ENCODE data around the gene TNPO1. TPM values are rescaled to one million over a fixed set of nuclear protein-coding genes. Genes with fewer than 3 reads are reported as not detected.
A peak's percentile ranks its signal among the peaks of the same experiment; 100 is the strongest.

The TNPO1 gene
- total and polyA plus RNA-seq, 9 of the 15 experiments (the other 6 are each of a cell fraction or from before 2014, with no cell fraction given), result 20.8 to 176 (median 97.9) TPM

DNA sequence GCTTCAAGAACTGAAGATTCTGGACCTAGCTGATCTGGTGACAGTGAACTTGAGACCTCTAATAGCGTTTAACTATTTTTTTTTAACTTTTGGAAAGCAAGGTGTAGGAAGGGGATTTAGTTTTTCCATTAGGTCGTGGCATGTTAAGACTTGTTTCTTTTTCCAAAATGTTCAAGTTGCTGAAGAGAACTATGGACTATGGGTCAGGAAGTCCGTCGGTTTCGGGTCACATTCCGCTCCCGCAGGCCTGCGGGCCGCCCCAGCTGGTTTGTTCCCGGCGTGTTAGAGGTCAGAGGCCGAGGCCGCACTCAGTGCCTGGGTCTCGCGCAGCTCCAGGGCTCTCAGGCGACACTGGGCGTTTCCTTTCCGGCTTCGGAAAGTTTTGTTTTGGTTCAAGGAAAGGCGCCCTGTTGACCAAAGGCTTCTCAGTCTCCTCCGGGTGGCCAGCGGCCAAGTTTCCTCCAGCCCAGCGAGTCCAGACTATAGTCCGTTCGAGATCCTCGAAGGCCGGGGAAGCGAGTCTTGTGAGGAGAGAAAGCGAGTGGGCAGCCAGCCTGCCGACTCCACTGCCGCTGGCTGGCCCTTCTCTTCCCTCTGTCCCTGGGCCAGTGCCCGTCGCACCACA is 138.8 kb downstream of the TNPO1 start (continued):
- TF ChIP-seq, protein P1, sequence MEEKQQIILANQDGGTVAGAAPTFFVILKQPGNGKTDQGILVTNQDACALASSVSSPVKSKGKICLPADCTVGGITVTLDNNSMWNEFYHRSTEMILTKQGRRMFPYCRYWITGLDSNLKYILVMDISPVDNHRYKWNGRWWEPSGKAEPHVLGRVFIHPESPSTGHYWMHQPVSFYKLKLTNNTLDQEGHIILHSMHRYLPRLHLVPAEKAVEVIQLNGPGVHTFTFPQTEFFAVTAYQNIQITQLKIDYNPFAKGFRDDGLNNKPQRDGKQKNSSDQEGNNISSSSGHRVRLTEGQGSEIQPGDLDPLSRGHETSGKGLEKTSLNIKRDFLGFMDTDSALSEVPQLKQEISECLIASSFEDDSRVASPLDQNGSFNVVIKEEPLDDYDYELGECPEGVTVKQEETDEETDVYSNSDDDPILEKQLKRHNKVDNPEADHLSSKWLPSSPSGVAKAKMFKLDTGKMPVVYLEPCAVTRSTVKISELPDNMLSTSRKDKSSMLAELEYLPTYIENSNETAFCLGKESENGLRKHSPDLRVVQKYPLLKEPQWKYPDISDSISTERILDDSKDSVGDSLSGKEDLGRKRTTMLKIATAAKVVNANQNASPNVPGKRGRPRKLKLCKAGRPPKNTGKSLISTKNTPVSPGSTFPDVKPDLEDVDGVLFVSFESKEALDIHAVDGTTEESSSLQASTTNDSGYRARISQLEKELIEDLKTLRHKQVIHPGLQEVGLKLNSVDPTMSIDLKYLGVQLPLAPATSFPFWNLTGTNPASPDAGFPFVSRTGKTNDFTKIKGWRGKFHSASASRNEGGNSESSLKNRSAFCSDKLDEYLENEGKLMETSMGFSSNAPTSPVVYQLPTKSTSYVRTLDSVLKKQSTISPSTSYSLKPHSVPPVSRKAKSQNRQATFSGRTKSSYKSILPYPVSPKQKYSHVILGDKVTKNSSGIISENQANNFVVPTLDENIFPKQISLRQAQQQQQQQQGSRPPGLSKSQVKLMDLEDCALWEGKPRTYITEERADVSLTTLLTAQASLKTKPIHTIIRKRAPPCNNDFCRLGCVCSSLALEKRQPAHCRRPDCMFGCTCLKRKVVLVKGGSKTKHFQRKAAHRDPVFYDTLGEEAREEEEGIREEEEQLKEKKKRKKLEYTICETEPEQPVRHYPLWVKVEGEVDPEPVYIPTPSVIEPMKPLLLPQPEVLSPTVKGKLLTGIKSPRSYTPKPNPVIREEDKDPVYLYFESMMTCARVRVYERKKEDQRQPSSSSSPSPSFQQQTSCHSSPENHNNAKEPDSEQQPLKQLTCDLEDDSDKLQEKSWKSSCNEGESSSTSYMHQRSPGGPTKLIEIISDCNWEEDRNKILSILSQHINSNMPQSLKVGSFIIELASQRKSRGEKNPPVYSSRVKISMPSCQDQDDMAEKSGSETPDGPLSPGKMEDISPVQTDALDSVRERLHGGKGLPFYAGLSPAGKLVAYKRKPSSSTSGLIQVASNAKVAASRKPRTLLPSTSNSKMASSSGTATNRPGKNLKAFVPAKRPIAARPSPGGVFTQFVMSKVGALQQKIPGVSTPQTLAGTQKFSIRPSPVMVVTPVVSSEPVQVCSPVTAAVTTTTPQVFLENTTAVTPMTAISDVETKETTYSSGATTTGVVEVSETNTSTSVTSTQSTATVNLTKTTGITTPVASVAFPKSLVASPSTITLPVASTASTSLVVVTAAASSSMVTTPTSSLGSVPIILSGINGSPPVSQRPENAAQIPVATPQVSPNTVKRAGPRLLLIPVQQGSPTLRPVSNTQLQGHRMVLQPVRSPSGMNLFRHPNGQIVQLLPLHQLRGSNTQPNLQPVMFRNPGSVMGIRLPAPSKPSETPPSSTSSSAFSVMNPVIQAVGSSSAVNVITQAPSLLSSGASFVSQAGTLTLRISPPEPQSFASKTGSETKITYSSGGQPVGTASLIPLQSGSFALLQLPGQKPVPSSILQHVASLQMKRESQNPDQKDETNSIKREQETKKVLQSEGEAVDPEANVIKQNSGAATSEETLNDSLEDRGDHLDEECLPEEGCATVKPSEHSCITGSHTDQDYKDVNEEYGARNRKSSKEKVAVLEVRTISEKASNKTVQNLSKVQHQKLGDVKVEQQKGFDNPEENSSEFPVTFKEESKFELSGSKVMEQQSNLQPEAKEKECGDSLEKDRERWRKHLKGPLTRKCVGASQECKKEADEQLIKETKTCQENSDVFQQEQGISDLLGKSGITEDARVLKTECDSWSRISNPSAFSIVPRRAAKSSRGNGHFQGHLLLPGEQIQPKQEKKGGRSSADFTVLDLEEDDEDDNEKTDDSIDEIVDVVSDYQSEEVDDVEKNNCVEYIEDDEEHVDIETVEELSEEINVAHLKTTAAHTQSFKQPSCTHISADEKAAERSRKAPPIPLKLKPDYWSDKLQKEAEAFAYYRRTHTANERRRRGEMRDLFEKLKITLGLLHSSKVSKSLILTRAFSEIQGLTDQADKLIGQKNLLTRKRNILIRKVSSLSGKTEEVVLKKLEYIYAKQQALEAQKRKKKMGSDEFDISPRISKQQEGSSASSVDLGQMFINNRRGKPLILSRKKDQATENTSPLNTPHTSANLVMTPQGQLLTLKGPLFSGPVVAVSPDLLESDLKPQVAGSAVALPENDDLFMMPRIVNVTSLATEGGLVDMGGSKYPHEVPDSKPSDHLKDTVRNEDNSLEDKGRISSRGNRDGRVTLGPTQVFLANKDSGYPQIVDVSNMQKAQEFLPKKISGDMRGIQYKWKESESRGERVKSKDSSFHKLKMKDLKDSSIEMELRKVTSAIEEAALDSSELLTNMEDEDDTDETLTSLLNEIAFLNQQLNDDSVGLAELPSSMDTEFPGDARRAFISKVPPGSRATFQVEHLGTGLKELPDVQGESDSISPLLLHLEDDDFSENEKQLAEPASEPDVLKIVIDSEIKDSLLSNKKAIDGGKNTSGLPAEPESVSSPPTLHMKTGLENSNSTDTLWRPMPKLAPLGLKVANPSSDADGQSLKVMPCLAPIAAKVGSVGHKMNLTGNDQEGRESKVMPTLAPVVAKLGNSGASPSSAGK (IDR thresholded peaks at IDR 0.05), result peak; percentile 60
- TF ChIP-seq KLF13 (tag; IDR thresholded peaks at IDR 0.05; ENCODE audit: borderline replicate concordance, low read depth) (no peak), RBM22 (IDR thresholded peaks at IDR 0.05; ENCODE audit: low read depth, low read length, poor library complexity, severe bottlenecking) (no peak), CBFA2T3 (IDR thresholded peaks at IDR 0.05) (no peak), MAFG (tag; conservative IDR thresholded peaks at IDR 0.05) (no peak), ZNF12 (CRISPR knock-in tag; IDR thresholded peaks at IDR 0.05) (0 out of 2 replicates have a peak, but pooled peaks have one; percentile 5), PHB (CRISPR knock-in tag; IDR thresholded peaks at IDR 0.05) (no peak), RCOR1 (IDR thresholded peaks at IDR 0.05; ENCODE audit: borderline replicate concordance in 1 of 2, low read depth in 2 of 2, low read length in 2 of 2) (no peak), ESRRA (IDR thresholded peaks at IDR 0.05; ENCODE audit: borderline replicate concordance, low read depth) (peak; percentile 35)
- TF ChIP-seq, protein P2, sequence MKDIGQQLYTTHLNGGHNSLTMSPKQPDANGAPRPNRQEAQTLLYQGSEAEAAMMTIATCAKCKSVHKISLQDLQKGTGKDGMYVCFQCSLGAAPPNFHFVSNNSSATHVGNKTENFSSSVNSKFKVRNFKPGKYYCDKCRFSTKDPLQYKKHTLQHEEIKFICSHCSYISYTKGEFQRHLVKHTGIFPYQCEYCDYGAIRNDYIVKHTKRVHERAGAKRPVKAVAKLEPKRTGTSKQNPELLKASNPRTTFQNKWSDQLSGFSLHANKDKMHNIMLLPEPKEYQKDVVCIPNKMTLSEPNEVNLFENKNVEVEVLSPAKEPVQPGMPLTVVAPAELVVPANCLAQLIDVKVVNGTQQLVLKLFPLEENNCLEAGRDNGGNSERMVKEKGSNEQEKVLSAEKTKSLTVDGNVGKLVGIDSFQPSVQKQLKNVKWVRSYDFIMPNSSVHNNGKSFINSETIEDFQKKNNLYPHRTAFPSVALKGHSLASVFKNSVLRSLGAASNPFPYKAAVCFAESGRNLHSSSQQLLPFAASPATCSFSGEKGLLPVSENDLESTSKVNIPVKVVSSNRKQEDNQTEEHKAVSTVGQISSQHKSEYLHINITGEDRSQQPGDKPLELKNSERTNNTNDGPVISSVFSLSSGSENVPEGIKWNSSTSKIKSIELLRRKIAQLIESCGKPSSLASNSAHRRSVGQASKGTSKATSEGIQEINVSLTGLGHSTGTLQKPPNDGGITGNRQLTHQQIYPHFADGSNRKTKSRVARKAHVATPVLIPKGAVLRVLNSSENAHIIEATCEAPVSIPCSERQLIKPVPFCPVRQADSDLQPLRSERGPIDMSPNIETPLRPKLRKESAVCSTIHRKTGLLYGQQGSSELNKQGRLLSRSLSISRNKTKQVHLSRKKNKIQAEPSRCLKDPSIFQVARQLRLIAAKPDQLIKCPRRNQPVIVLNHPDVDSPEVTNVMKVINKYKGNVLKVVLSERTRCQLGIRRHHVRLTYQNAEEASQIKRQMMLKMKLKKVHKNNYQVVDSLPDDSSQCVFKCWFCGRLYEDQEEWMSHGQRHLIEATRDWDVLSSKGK (CRISPR knock-in tag; IDR thresholded peaks at IDR 0.05), result no peak
- TF ChIP-seq, protein P3, sequence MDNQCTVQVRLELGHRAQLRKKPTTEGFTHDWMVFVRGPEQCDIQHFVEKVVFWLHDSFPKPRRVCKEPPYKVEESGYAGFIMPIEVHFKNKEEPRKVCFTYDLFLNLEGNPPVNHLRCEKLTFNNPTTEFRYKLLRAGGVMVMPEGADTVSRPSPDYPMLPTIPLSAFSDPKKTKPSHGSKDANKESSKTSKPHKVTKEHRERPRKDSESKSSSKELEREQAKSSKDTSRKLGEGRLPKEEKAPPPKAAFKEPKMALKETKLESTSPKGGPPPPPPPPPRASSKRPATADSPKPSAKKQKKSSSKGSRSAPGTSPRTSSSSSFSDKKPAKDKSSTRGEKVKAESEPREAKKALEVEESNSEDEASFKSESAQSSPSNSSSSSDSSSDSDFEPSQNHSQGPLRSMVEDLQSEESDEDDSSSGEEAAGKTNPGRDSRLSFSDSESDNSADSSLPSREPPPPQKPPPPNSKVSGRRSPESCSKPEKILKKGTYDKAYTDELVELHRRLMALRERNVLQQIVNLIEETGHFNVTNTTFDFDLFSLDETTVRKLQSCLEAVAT (IDR thresholded peaks at IDR 0.05), result peak in 1 of 2 experiments; percentile 20; a peak in 1 of 4 replicates
